GM19035 (cell line): ENCODE results near the gene ADCY10.
"Not testable (repeated sequence)": the region's sequence is repeated elsewhere in the genome, so short reads cannot be mapped to it uniquely, and the experiment has no call there.

Source experiments
- ATAC-seq: cut with Tn5 transposase; IDR thresholded peaks from one replicate; pipeline ENCODE4 v1.9.1; 2021; ENCODE audit not compliant: unreplicated experiment

ADCY10 gene

GRCh38 chr1:167913895-167914496, at the start of gene ADCY10:
Gene ADCY10 (minus strand): TSS chr1:167914134. CDS start chr1:167905140, 8,994 bp downstream.
- no peak for ATAC-seq

- no peak for ATAC-seq
Measured at GRCh38 chr1:167957710-167958109, 43.8 kb upstream of the ADCY10 start.

GRCh38 chr1:167955915-167956314, 42.0 kb upstream of the ADCY10 start:
- ATAC-seq: no peak

GRCh38 chr1:167950569-167950968, 36.6 kb upstream of the ADCY10 start:
- ATAC-seq: no peak

GRCh38 chr1:167949785-167950184, 35.9 kb upstream of the ADCY10 start:
- ATAC-seq: no peak

- ATAC-seq: no peak
Measured at GRCh38 chr1:167947733-167948132, 33.8 kb upstream of the ADCY10 start.

- ATAC-seq: no peak
Measured at GRCh38 chr1:167943541-167943940, 29.6 kb upstream of the ADCY10 start.

- ATAC-seq: no peak
Measured at GRCh38 chr1:167940264-167940663, 26.3 kb upstream of the ADCY10 start.

GRCh38 chr1:167938080-167938636, 24.2 kb upstream of the ADCY10 start:
- ATAC-seq: no peak

- no peak for ATAC-seq
Measured at GRCh38 chr1:167937709-167938010, 23.7 kb upstream of the ADCY10 start.

- ATAC-seq: peak; percentile 9
Measured at GRCh38 chr1:167936930-167937708, 23.2 kb upstream of the ADCY10 start, which contains the start of gene MPC2. Gene MPC2 (minus strand): TSS chr1:167937072. CDS start chr1:167935841, 1,231 bp downstream.

GRCh38 chr1:167936068-167936929, 22.4 kb upstream of the ADCY10 start, which contains the start of gene DCAF6:
Gene DCAF6 (plus strand): TSS chr1:167936683. CDS start chr1:167936912, 229 bp downstream.
- peak; percentile 77 for ATAC-seq

- ATAC-seq: peak; percentile 5
Measured at GRCh38 chr1:167935216-167936067, 21.5 kb upstream of the ADCY10 start.

- ATAC-seq: no peak
Measured at GRCh38 chr1:167934426-167935215, 20.7 kb upstream of the ADCY10 start.

GRCh38 chr1:167933788-167934187, 19.9 kb upstream of the ADCY10 start:
- no peak for ATAC-seq

GRCh38 chr1:167929725-167930124, 15.8 kb upstream of the ADCY10 start:
- no peak for ATAC-seq

GRCh38 chr1:167928919-167929318, 15.0 kb upstream of the ADCY10 start:
- ATAC-seq: not testable (repeated sequence)

- no peak for ATAC-seq
Measured at GRCh38 chr1:167928457-167928852, 14.5 kb upstream of the ADCY10 start.

GRCh38 chr1:167927046-167927754, 13.3 kb upstream of the ADCY10 start:
- ATAC-seq: no peak
